NB4 (cell line): Measurements from ENCODE around the gene TENM4.

Experiments used
- DNase-seq: peaks from one replicate; pipeline ENCODE4 v3.0.0; 2010; ENCODE audit warnings: low read depth
- H3K4me3 ChIP-seq: one replicate; pipeline ENCODE4 v1.5.1; 2011; ENCODE audit warnings: mild to moderate bottlenecking, low read depth, low read length, moderate library complexity
- MYC ChIP-seq: IDR thresholded peaks from 2 replicates; pipeline ENCODE4 v1.6.1; 2011; ENCODE audit warnings: low read depth, low read length
- POLR2A ChIP-seq: IDR thresholded peaks from 2 replicates; pipeline ENCODE4 v1.6.1; 2011; ENCODE audit warnings: mild to moderate bottlenecking; ENCODE audit not compliant: insufficient read length; ENCODE audit errors: extremely low read depth
- TF ChIP-seq, protein P1 (sequence below): IDR thresholded peaks from one replicate; pipeline ENCODE4 v1.5.1; 2012; ENCODE audit warnings: low read depth, low read length
- TF ChIP-seq, protein P2 (sequence below): IDR thresholded peaks from 2 replicates; pipeline ENCODE4 v1.6.1; 2011; ENCODE audit warnings: low read depth, low read length

TENM4 gene

DNA sequence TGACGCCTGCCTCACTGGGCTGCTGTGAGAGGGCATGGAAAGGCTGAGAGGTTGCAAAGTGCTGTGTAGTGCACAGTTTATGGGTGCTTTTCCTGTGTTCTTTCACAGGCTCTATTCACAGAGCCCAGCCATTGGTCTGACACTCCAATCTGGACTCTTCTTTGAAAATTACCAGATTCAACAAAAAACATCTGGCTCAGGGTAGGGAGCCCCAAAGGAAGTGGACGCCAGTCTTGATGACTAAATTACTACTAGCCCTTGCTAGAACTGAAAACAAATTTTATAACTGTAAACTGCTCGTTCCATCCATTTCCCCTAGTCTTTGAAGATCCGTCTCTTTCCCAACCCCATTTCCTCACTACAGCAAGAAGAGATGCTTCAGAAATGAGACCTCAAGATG lies 178.6 kb downstream of the TENM4 start:
- TF ChIP-seq, protein P1, sequence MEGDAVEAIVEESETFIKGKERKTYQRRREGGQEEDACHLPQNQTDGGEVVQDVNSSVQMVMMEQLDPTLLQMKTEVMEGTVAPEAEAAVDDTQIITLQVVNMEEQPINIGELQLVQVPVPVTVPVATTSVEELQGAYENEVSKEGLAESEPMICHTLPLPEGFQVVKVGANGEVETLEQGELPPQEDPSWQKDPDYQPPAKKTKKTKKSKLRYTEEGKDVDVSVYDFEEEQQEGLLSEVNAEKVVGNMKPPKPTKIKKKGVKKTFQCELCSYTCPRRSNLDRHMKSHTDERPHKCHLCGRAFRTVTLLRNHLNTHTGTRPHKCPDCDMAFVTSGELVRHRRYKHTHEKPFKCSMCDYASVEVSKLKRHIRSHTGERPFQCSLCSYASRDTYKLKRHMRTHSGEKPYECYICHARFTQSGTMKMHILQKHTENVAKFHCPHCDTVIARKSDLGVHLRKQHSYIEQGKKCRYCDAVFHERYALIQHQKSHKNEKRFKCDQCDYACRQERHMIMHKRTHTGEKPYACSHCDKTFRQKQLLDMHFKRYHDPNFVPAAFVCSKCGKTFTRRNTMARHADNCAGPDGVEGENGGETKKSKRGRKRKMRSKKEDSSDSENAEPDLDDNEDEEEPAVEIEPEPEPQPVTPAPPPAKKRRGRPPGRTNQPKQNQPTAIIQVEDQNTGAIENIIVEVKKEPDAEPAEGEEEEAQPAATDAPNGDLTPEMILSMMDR, result no peak
- TF ChIP-seq MYC (no peak), POLR2A (no peak)
- TF ChIP-seq, protein P2, sequence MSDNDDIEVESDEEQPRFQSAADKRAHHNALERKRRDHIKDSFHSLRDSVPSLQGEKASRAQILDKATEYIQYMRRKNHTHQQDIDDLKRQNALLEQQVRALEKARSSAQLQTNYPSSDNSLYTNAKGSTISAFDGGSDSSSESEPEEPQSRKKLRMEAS, result no peak
- DNase-seq, result no peak

DNA sequence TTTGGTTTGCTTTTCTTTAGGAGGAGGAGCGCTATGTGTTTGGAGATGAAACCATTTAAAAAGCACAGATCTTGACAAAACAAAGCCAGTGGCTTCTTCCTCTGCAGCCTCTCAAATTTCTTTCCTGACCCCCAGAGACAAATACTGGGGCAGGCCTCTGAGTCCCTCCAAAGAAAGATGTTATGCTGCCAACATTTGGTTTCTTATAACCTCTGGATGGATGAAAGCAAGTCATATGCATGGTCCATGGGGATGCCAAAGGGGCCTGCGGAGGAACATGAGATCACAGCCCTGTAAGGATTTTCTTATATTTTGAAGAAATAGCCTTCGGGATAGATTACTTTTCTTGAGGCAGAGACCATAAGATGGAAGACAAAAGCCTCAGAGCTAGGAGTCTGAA lies 179.1 kb downstream of the TENM4 start:
- DNase-seq, result no peak

More for the DNA sequence above, 178.6 kb downstream of the TENM4 start:
- H3K4me3 ChIP-seq, result no peak overlapping the region

DNA sequence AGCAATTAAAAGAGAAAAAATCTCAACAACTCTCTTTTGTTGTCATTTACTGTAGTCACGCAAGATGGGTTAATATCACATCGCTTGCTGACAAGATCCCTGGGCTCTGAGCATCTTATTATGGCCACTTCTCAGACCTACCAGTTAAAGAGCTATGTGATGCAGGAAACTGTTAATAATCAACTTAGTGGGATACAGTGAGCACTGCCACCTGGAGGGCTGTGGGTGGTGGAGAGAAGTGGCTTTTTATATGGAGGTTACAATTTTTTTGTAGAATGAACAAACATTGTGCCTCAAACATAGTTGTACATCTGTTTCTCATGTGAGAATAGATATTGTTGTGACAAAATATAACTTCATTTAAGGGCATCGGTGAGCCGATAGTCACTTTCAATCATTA lies 181.0 kb downstream of the TENM4 start:
- no peak overlapping the region for H3K4me3 ChIP-seq
- TF ChIP-seq MYC, result no peak
- no peak for TF ChIP-seq POLR2A
- TF ChIP-seq, protein P1, result no peak
- TF ChIP-seq, protein P2, result no peak
- no peak for DNase-seq

More for the DNA sequence above, 179.1 kb downstream of the TENM4 start:
- no peak overlapping the region for H3K4me3 ChIP-seq
- TF ChIP-seq, protein P1, result no peak
- TF ChIP-seq POLR2A (no peak), MYC (no peak)
- TF ChIP-seq, protein P2, result no peak

DNA sequence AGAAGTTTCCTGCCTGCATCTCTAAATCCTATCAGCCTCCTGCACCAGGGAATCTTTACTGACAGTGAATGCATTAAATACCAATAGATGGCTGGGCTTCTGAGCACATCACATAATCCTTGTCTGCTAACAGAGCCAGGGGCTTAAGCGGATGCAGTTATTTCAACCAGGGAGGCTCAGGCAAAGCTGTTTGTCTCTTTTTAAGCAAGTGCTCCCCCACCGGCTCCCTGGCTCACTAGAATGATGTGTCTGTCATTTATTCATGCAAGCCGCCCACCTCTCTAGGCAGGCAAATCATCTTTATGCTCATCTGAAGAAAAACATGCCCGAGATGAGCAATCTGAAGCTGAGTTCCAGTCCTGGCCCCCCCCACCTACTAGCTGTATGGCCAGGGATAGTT lies 182.3 kb downstream of the TENM4 start:
- no peak for TF ChIP-seq MYC
- no peak for TF ChIP-seq POLR2A
- TF ChIP-seq, protein P2, result no peak
- TF ChIP-seq, protein P1, result no peak
- DNase-seq, result no peak
- no peak overlapping the region for H3K4me3 ChIP-seq

DNA sequence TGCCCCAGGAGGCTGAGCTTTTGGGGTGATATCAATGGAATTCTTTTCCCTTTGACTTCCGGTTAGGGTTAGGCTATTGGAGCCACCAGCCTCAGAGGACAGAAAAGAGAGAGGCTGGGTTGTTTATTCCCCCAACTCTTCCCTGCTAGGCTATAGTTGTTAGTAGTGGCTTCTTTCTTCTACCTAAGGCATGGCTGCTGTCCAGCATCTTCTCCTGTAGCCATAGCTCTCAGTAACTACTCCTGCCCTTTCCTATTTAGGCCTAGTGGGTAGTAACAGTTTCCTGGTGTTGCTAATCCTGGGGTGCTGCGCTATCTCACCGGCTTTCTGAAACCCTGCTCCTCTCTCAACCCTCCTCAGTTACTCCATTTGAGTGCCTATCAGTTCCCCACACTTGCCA lies 184.9 kb downstream of the TENM4 start:
- DNase-seq, result no peak
- H3K4me3 ChIP-seq, result no peak overlapping the region
- TF ChIP-seq, protein P2, result no peak
- TF ChIP-seq POLR2A, result no peak

DNA sequence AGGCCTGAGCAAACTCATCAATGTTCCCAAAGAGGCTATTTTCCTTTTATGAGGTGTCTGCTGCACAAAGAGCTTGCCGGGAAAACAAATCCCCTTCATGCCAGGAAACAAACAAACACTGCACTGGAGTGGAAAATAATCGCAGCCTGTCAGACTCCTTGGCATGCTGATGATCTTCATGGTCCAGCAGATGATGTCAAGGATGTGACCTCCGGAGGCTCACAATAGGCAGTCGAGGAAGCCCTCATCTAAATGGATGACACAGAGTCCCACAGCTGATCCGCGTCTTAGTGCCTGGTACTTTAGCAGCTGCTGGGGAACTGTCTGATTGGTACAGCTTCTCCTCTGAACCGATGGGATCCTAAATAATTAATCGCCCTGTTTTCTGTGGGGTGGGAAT lies 187.6 kb downstream of the TENM4 start:
- no peak for TF ChIP-seq MYC
- TF ChIP-seq POLR2A, result no peak
- TF ChIP-seq, protein P1, result no peak
- TF ChIP-seq, protein P2, result no peak
- H3K4me3 ChIP-seq, result no peak overlapping the region

More for the DNA sequence above, 187.6 kb downstream of the TENM4 start:
- no peak for DNase-seq
